GM18508 (cell line): ENCODE results near the gene DMKN.

ENCODE experiments used
- ATAC-seq: cut with Tn5 transposase; IDR thresholded peaks from one replicate; pipeline ENCODE4 v1.9.1; 2021; ENCODE audit warnings: moderate number of reproducible peaks; ENCODE audit not compliant: insufficient read depth, unreplicated experiment

DMKN gene, protein sequence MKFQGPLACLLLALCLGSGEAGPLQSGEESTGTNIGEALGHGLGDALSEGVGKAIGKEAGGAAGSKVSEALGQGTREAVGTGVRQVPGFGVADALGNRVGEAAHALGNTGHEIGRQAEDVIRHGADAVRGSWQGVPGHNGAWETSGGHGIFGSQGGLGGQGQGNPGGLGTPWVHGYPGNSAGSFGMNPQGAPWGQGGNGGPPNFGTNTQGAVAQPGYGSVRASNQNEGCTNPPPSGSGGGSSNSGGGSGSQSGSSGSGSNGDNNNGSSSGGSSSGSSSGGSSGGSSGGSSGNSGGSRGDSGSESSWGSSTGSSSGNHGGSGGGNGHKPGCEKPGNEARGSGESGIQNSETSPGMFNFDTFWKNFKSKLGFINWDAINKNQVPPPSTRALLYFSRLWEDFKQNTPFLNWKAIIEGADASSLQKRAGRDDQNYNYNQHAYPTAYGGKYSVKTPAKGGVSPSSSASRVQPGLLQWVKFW

DNA sequence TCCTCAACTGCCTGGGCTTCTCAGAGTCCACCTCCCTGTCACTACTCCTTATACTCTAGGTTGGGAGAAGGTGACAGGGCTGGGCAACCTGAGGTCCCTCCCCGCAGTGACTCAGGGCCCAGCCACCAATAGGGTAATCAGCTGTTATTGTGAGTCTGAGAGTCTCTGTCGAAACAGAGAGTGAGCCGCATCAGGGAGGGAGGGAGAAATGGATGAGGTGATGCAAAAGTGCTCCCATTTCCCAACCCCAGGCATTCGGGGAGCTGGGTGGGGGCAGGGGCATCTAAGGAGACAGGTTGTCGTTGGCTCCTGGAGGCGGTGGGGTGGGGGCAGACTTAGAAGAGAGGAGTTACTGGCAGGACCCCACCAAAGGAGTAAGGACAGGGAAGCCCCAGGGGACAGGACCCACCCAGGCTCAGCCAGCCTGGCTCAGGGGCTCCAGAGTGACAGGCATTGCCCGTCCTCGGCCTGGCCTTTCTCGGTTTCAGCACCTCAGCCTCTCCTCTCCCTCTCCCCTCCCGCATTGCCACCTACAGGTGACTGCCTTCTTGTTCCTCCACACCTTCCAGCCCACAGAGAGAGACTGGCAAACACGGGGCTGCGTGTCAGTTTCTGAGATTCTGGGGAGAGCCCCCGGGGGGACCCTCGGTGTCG lies at the start of gene DMKN:
Gene DMKN, minus strand, starts transcription at position 22 of the 654 bp plus-strand sequence. CDS start 174 bp downstream, outside the sequence.
- no peak for ATAC-seq

DNA sequence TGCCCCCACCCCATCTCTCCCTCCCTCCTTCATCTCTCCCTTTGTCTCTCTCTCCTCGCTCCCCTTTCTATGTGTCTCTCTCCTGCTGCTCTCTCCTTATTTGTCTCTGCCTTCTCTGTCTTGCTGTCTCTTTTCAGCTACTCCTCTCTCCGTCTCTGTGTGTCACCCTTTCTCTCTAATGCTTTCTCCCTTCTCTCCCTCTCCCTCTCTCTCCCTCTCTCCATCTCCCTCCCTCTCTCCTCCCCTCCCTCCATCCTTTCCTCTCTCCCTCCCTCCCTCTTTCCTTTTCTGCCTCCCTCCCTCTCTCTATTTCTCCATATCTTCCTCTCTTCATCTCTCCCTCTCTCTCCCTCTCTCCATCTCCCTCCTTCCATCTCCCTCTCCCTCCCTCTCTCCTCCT lies 49.3 kb upstream of the DMKN start:
- no peak for ATAC-seq

DNA sequence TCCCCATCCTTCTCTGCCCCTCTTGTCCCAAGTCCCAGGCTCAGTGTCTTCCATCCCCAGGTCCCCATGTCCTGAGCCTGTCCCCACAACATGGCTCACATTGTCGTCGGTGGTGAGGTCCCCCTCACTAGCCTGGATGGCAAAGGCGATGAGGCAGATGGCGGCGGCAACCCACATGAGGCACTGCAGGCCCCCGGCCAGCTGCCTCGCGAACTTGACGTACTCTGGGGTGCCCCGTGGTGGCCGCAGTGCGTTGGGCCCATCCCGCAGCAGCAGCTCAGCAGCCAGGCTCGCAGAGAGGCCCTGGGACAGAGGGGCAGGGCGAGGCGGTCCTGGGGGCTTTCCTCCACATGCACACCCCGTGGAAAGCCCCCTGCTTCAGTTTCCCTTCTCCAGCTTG lies 48.9 kb upstream of the DMKN start:
- no peak for ATAC-seq

DNA sequence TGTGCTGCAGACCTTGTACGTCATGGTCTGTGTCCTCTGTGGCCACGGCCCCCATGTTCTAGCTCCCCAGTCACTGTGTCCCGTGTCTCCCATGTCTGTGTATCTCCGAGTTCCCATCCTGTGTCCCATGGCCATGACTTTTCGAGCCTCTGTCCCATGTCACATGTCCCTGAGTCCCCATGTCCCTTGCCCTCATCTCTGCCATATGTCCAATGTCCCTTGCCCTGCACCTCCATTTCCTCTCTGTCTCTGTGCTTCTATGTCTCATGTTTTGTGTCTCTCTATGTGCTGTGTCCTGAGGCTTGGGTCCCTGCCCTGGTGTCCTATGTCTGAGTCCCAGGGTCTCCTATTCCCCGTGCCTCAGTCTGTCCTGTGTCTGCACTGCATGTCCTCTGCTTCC lies 48.0 kb upstream of the DMKN start:
- no peak for ATAC-seq

DNA sequence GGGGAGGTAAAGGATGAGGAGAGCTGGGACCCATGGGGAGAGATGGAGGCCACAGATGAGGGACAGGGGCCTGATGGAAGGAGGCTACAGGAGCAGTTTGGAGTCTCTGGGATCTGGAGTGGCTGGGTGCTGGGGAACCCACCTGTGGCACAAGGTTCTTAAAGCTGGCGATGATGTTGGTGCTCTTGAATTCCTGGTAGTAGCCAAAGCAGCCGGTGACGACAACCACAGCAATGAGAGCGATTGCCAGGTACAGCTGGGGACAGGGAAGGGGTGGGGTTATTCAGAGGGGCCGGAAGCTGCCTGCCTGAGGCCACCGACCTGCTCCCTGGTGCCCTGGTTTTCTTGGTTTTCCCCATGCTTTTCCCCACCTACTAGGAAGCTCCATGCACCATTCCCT lies 47.2 kb upstream of the DMKN start:
- no peak for ATAC-seq

DNA sequence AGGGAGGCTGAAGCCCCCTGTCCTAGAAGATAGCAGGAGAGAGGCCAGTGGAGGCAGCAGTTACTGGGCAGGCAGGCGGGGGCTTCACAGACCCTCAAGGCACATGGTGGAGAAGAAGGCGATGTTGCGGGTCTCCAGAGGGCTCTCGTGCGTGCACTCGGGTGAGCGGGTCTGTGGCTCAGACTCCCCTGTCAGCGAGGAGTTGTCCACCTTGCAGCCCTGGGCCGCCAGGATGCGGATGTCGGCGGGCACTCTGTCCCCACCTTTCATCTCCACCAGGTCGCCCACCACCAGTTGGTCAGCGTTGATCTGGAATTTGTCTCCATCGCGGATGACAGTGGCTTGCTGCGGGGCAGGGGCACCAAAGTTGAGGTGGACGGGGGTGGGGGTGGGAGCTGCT lies 46.8 kb upstream of the DMKN start:
- ATAC-seq, result no peak

DNA sequence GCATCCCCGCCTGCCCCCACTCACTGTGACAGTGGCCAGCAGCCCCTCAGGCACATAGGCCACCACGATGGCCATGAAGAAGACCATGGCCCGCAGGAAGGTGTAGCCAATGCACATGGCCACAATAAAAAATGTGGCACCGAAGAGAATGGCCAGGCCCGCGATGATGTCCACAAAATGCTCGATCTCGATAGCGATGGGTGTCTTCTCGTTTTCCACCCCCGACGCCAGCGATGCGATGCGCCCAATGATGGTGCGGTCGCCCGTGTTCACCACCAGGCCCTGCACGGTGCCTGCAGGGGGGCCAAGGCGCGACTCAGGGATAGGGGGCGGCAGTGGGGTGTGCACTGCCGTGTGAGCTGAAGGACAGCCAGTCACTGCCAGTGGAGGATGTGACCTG lies 46.3 kb upstream of the DMKN start:
- ATAC-seq, result no peak

DNA sequence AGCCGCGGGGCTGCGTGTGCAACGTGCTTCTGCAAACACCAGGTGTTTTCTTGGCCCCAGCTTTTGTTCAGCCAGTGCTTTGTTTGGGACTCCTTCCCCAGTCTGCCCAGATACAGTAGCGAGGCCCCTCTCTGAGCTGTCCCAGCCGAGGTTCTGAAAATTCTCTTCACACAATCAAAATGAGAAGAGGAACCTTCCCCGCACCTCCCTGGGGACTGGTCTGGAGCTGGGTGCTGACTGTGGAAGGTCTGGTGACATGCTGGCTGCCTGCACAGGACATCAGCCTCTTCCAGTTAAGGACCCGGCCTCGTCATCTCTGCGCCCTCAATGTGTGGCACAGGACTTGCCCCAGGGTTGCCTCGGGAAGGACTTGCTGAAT lies 45.8 kb upstream of the DMKN start:
- ATAC-seq, result no peak

DNA sequence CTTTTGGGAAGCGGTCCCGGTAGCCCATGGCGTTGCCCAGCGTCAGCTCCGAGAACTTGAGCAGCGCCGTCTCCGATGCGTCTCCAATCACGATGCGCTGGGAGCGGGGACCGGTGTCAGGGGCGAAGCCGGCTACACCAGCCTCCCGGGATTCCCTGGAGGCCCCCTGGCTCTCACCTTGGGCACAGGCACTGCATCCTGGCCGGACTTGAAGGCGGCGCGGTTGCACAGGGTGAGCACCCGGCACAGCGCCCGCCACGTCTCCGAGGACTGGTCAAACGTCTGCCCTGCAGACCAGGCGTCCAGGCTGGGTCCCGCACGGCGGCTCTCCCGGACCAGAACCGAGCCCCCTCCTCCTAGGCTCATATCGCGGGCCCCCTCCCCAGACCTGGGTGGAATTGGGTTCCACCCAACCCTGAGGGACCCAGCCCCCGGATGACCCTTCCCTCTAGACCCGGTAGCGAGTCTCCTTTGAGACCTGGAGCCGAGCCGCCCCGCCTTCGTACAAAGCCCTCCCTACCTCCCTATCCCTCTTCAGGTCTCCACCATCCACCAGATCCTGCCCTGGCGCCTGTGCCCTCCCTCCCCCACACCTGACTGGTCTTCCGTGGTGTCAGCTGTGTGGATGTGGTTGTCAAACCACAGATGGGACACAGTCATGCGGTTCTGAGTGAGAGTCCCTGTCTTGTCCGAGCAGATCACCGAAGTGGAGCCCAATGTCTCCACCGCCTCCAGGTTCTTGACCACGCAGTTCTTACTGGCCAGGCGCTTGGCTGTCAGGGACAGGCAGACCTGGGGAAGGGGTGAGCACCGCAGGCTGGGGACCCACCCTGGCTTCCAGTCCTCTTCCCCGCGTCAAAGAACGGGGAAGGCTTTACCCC lies 45.2 kb upstream of the DMKN start:
- no peak for ATAC-seq

DNA sequence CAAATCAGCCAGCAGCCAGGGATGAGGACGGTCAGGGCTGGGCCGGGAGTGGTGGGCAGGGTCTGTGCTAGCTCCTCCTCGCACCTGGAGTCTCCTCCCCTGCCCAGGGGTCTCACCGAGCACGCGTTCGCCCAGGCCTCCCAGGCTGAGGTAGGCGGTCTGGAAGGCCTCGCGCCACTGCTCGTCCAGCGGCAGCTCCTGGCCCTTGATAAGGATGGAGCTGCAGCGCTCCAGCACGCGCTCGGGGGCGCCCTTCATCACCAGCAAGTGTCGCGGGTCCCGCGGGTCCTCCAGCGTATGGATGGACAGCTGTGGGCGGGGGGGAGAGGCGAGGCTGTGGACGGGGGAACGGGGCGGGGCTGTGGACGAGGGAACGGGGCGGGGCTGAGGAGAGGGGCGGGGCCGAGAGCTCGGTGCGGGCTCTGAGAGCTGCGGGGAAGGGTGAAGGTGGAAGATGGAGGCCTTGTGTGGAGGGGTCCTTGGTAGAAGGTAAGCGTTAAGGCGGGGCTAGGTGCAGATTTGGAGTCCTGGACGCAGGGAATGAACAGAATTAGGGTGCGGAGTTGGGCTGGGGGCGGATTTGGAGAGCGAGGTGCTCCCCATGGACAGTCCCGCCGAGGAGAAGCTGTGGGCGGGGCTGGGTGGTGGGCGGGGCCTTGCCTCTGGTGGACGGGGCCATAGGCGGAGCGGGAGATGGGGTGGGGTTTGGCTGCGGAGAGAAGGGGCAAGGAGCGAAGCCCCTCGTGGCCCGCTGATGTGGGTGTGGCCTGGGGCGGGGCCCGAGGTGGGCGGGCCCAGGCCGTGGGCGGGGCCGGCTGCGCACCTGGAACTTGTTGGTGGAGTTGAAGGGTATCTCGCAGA lies 44.3 kb upstream of the DMKN start:
- ATAC-seq, result no peak

DNA sequence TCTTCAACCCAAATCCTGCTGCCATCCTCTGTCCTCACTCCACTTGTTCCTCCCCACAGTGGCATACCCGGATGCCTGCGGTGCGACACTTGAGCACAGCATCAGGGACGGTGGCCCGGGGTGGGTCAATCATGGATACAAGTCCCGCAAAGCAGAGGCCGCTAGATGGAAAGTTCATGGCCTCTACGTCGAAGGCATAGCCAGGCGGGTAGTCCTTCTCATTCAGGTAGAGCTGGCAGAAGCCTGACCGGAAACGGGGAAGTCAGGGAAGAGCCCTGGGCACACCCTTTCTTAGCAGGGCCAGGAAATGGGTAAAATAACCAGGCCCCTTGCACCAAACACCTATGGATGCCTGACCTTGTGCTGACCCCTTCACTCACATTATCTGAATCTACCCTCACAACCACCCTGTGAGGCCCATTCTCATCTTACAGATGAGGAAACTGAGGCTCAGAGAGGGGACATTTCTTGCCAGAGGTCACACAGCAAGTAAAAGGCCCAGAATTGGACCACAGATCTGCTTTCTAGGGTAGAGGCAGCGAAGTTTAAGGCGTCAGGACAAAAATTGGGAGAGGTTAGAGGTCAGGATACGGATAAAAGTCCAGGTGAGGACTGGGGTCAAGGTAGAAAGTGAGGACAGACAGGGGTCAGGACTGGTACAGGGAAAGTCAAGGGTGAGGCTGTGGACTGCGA lies 43.5 kb upstream of the DMKN start:
- no peak for ATAC-seq

DNA sequence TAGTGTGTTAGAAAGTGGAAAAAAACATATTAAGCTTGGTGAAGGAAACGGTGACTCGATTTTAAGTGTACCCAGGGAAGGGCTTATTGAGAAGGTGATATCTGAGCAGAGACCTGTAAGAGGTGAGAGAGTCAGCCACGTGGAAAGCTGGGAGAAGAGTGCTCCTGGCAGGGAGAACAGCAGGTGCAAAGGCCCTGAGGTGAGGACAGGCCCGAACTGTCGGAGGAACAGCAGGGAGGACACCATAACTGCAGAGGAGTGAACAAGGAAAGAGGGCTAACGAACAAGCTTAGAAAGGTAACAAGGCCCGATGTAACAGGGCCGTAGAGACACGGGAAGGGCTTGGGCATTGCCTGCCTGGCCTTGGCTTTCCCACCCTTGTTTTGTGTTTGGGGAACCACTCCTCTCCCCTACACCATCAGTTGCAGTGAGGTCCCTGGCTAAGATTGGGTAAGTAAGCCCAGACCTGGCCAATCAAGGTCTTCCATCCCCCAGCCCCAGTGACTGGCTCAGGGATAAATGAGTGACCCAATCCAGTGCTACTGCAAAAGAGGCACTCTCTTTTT lies 42.7 kb upstream of the DMKN start:
- no peak for ATAC-seq

DNA sequence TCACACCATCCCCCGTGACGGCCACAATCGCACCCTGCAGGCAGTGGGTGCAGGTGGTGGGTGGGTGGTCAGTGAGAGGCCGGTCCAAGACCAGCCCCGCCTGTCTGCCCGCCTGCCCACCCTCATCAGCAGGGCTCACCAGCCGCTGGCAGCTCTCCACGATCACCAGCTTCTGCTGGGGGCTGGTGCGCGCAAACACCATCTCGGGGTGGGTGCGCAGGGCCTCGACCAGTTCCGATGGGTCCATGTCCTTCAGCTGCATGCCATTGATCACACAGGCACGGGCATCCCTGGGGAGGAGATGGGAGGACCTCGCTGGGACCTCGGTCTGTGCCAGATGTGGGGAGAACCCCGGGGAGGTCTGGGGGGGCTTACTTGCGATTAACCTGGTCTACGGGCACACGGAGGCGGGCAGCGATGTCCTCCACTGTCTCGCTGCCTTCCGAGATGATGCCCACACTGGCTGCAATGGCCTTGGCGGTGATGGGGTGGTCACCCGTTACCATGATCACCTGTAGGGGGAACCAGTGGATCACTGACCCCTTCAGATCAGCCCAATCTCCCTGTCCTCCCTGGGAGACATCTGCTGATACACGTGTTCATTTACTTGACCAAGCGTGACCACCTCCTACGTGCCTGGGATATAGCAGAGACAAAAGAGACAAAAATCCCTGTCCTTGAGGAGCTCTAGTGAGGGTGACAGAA lies 42.0 kb upstream of the DMKN start:
- ATAC-seq, result no peak

DNA sequence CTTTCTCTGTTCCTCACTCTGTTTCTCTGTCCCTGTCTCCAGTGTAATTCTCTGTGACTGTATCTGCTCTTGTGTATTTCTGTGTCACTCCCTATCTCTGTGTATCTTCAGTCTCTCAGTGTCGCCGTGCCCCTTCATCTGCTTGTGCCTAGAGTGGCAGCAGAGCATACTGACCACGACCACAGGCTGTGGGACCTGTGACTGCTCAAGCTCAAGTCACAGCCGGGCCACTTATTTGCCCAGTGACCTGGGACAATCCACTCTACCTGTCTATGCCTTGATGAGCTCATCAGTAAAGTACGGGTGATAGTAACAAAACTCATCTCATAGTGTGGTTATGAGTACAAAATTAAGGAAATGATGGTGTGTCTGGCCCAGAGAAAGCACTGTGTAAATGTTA lies 40.6 kb upstream of the DMKN start:
- ATAC-seq, result no peak

DNA sequence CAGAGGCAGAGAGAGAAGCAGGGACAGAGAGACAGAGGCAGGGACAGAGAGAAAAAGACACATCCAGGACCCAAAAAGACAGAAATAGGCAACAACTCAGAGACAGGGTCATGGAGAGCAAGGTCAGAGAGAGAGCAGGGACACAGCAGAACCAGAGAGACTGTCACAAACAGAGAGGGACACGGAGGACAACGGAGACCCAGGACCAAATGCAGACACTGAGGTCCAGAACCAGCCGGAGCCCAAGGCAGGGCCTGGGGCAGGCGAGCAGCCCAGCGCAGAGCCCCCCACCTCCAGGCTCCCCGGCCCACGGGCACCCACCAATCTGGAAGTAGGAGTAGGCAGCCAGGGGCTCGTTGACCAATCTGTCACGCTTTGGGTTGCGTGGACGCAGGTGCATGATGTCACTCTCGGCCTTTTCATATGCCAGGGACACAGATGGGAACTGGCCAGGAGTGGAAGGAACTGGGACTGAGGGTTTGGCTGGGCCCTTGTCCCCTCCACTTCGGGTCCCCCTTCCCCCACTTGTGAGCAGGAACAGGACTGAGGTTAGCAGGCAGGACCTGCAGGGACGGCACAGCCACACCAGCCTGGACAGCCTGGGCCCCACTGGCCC lies 40.0 kb upstream of the DMKN start:
- ATAC-seq, result no peak

DNA sequence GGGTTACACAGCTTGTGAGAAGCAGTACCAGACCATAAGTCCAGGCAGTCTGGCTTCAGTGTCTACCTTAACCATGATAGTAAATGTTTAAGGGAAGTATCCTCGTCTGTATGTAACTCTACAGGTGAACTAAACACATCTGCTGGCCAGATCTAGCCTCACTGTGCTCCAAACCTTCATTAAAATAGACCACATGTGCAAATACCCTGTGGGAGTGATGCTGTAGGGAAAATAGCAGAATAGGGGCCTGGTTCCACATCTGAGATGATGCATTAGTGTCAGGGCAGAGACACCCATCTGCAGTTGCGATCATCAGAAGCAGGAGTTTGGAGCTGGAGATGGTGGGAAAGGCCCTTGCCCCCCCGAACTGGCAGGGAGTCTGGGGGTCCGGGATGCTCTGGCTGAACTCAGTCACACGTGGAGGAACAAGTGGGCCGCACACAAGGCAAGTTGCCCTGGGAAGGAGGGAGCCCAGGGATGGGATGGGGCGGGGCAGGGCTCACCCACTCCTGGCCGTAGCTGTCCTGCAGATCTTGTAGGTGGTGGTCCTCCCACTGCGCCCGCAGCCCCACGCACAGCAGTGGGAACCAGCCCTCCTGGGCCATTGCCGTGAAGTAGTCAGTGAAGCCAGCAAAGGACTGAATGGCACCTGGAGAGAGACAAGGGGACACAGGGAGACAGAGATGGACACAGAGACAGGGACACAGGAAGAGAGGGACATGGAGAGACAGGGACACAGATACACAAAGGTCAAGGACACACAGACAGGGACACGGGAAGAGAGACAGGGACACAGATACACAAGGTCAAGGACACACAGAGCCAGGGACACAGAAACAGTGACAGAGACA lies 39.3 kb upstream of the DMKN start:
- ATAC-seq, result no peak

DNA sequence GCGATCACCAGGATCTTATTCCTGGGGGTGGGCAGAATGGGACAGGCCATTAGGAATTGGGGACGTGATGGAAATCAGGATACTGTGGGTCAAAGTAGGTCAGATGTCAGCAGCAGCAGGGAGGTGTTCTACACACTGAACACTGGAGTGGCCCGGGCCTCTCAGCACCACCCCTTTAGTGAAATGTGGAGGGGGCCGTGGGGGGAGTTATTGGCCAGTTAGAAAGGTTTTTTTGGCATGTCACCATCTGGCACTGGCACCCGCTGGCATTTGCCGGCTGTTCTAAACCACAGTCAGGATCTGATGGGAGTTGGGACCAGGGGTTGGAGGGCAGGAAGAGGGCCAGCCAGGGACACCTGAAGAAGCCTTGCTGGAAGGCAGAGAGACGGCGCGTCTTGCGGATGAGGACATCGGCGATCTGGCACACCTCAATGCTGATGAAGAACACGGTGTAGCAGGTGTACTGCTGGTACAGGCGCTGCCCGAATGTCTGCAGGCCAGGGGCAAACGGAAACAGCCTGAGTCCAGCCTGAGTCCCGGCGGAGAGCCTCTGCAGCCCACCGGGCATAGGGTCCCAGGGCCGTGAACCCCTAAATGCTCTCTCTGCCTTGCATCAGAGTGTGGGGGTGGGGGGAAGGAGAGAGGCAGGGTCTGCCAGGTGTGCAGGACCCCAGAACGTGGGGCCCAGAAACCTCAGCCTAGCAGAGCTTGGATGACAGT lies 37.8 kb upstream of the DMKN start:
- ATAC-seq, result no peak
